GM19239 (cell line): ENCODE results near the gene C1orf21.

Source experiments
- DNase-seq: peaks from one replicate; pipeline ENCODE4 v3.0.0; 2011; ENCODE audit warnings: low spot score; ENCODE audit not compliant: insufficient read length
- FAIRE-seq: peaks from 2 replicates; lab custom pipeline; 2011; peaks lifted over from hg19 to GRCh38; lab: Jason Lieb, UNC

Gene C1orf21

GRCh38 chr1:184617433-184618029 is 230.7 kb downstream of the C1orf21 start:
- FAIRE-seq (no peak), DNase-seq (no peak)

GRCh38 chr1:184618851-184619250 is 232.0 kb downstream of the C1orf21 start:
- FAIRE-seq, result no peak

GRCh38 chr1:184620469-184620868 is 233.6 kb downstream of the C1orf21 start:
- FAIRE-seq (no peak), DNase-seq (no peak)

More at GRCh38 chr1:184618851-184619250, 232.0 kb downstream of the C1orf21 start:
- no peak for DNase-seq

- FAIRE-seq (no peak), DNase-seq (no peak)
Measured at GRCh38 chr1:184621260-184621659, 234.4 kb downstream of the C1orf21 start.

- FAIRE-seq, result no peak
- no peak for DNase-seq
Measured at GRCh38 chr1:184622136-184622823, 235.5 kb downstream of the C1orf21 start.

- DNase-seq (no peak), FAIRE-seq (no peak)
Measured at GRCh38 chr1:184623404-184623803, 236.6 kb downstream of the C1orf21 start.

- FAIRE-seq, result no peak
- DNase-seq, result no peak
Measured at GRCh38 chr1:184624051-184624450, 237.2 kb downstream of the C1orf21 start.

- FAIRE-seq, result no peak
- DNase-seq, result no peak
Measured at GRCh38 chr1:184624626-184625025, 237.8 kb downstream of the C1orf21 start.

GRCh38 chr1:184625271-184625670 is 238.4 kb downstream of the C1orf21 start:
- DNase-seq, result no peak
- FAIRE-seq, result no peak

- FAIRE-seq (no peak), DNase-seq (no peak)
Measured at GRCh38 chr1:184626076-184627006, 239.5 kb downstream of the C1orf21 start.

GRCh38 chr1:184627007-184627341 is 240.1 kb downstream of the C1orf21 start:
- no peak for FAIRE-seq
- no peak for DNase-seq

GRCh38 chr1:184629266-184629665 is 242.4 kb downstream of the C1orf21 start:
- FAIRE-seq (no peak), DNase-seq (no peak)

- no peak for DNase-seq
- no peak for FAIRE-seq
Measured at GRCh38 chr1:184630679-184631060, 243.8 kb downstream of the C1orf21 start.

GRCh38 chr1:184632415-184633175 is 245.8 kb downstream of the C1orf21 start:
- no peak for FAIRE-seq

GRCh38 chr1:184633785-184634184 is 247.0 kb downstream of the C1orf21 start:
- DNase-seq (no peak), FAIRE-seq (no peak)

More at GRCh38 chr1:184632415-184633175, 245.8 kb downstream of the C1orf21 start:
- DNase-seq, result no peak

- FAIRE-seq, result no peak
Measured at GRCh38 chr1:184634296-184634695, 247.5 kb downstream of the C1orf21 start.

GRCh38 chr1:184635347-184635979 is 248.6 kb downstream of the C1orf21 start:
- no peak for DNase-seq
- FAIRE-seq, result no peak

More at GRCh38 chr1:184634296-184634695, 247.5 kb downstream of the C1orf21 start:
- no peak for DNase-seq

- DNase-seq, result no peak
- FAIRE-seq, result no peak
Measured at GRCh38 chr1:184635980-184636431, 249.2 kb downstream of the C1orf21 start.

- FAIRE-seq (no peak), DNase-seq (no peak)
Measured at GRCh38 chr1:184637664-184638240, 250.9 kb downstream of the C1orf21 start.
